Glomerular visceral epithelial cell (primary cell): Measurements from ENCODE around the gene PRAMEF1.
"Not testable (repeated sequence)": the region's sequence is repeated elsewhere in the genome, so short reads cannot be mapped to it uniquely, and the experiment has no call there.

Experiments used
- DNase-seq: peaks from one replicate; pipeline ENCODE4 v3.0.0-alpha.2; 2016; ENCODE audit errors: extremely low spot score

PRAMEF1 gene

GRCh38 chr1:12791097-12791496, at the start of gene PRAMEF1:
Gene PRAMEF1, plus strand, starts transcription at chr1:12791397. Its CDS starts 1,831 bp downstream, at chr1:12793228.
- DNase-seq: not testable (repeated sequence)

- DNase-seq: no peak
Measured at GRCh38 chr1:12741946-12742345, 49.3 kb upstream of the PRAMEF1 start.

GRCh38 chr1:12745126-12745991, 45.8 kb upstream of the PRAMEF1 start:
- no peak for DNase-seq

GRCh38 chr1:12745992-12746323, 45.2 kb upstream of the PRAMEF1 start, which contains the start of gene CFAP107:
Gene CFAP107, plus strand, starts transcription at chr1:12746200. Its CDS starts 231 bp downstream, at chr1:12746431.
- no peak for DNase-seq

DNA sequence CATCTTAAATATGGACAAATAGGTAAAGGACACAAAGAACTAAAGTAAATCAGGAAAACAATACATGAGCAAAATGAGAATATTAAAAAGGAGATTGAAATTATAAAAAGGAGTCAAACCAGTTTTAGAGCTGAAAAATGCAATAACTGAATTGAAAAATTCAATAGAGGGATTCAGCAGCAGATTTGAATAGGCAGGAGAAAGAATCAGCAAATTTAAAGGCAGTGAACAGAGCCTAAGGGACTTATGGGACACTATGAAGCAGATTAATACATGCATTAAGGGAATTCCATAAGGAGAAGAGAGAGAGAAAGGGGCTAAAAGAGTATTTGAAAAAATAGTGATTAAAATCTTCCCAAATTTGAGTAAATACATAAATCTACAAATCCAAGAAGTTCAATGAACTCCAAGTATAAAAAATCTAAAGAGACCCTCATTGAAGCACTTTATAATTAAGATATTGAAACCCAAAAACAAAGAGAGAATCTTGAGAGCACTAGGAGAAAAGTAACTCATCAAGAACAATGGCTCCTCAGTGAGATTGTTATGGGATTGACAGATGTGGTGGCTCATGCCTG, 42.3 kb upstream of the PRAMEF1 start:
- no peak for DNase-seq

GRCh38 chr1:12754738-12755137, 36.5 kb upstream of the PRAMEF1 start:
- no peak for DNase-seq

GRCh38 chr1:12756273-12756672, 34.9 kb upstream of the PRAMEF1 start:
- no peak for DNase-seq

DNA sequence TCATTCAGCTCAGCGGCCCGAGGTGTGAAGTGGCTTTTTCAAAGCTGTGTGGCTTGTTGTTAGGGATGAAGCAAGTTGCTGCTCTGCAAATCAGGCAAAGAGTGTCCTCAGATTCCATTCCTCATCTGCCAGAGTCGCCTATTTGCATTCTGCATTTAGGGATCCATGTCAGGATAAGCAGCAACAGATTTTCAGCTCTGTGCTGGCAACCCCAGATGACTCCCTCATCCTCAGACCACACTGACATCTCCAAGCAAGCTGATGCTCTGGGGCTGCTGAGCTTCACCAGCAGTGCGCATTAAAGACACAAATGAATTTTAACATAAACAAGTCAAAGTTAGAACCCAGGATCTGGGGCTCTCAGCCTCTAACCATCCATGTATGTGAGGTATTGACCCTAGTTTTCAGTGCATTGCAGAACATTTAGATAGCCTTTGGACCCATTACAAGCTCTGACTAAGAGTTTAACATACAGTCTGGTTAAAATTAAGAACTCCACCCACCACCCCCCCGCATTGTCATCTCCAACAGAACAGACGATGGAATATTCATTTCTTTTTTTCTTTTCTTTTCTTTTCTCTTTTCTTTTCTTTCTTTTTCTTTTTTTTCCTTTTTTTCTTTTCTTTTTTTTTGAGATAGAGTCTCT, 34.3 kb upstream of the PRAMEF1 start:
- DNase-seq: no peak

- DNase-seq: no peak
Measured at GRCh38 chr1:12757836-12758235, 33.4 kb upstream of the PRAMEF1 start.

DNA sequence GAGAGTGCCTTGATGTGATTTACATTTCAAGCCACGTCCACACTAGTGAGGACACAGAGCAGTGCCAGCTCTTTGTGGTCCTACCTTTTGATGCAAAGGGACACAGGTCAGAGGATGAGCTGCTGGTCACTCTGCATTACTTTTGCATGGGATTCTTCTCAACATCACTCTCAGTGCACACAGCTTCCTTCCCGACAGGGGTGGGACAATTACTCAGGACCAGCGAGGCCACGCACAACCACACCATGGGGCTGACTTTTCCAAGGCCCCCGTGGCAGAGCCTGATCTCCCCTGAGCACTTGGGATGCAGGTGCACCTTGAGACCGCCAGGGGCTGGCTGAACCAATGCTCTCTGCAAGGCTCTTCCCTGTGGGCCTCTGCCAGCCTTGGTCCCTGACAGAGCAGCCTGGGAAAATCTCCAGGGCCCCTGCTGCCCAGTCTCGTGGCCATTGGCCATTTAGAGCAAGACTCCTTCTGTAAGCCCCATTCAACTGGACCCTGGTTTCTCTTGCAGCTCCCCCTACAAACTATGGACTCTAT, 30.9 kb upstream of the PRAMEF1 start:
- no peak for DNase-seq

DNA sequence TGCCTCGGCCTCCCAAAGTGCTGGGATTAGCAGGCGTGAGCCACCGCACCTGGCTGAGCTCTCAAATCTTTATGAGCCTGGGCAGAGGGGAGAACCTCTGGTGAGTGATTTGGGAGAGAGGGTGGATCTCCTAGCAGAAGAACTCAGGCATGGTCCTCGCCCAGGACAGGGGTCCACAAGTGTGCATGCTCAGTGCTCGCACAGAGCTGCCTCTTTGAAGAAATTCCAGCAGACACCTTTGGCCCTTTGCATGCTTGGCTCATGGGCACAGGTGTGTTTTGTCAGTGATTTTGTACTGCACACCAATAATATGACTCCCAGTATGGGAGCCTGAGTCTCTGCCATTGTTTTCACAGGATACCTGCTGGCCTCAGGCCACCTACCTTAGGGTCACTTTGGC, 29.4 kb upstream of the PRAMEF1 start:
- no peak for DNase-seq

DNA sequence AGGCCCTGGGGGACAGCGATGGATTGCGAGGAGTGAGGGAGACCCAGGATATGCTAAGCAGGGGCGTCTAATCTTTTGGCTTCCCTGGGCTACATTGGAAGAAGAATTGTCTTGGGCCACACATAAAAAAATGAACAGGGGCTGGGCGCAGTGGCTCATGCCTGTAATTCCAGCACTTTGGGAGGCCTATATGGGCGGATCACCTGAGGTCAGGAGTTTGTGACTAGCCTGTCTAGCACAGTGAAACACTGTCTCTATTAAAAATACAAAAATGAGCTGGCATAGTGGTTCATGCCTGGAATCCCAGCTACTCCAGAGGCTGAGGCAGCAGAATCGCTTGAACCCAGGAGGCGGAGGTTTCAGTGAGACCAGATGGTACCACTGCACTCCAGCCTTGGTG, 28.4 kb upstream of the PRAMEF1 start:
- no peak for DNase-seq

- no peak for DNase-seq
Measured at GRCh38 chr1:12763479-12763878, 27.7 kb upstream of the PRAMEF1 start.

GRCh38 chr1:12764016-12764415, 27.2 kb upstream of the PRAMEF1 start:
- DNase-seq: no peak

DNA sequence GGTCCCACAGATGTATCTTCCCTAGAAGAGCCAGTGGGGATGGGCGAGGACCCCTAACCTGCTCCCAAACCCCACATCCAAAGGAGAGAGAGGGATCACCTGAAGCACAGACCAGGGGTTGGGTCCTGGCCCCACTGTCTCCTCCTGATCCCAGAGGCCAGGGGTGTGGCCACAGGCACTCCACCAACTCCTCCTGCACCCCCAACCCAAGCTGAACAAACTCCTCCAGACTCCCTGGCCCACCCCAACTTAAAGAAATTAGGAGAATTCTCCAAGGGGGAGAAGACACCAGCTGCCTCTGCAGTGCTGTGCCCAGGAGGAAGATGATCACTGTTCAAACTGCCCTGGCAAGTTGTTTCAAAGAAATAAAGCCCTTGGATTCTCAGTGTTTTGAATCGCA, 22.2 kb upstream of the PRAMEF1 start:
- DNase-seq: no peak

DNA sequence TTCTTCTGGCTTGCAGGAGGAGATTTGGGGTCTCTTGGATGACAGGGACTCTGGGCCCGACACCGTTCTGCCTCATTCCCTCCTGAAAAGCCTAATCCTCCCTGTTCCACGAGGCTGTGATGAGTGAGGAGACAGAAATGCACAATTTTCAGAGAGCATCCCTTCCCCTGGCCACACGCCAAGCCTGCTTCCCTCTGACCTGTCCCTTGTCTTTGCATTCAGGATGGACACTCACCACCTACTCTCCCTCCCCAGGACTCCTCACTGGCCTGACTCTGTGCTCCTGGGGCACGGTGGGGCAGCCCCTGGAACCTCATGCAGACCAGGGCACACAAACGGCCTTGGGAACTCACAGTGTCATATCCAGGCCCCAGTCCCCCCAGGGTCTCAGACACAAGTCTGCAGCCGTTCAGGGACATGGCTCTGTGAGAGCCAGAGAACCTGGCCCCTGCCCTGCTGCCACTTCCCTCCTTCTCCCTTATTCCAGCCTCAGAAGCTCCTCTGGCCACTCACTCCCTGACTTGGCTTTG, 21.2 kb upstream of the PRAMEF1 start:
- no peak for DNase-seq

DNA sequence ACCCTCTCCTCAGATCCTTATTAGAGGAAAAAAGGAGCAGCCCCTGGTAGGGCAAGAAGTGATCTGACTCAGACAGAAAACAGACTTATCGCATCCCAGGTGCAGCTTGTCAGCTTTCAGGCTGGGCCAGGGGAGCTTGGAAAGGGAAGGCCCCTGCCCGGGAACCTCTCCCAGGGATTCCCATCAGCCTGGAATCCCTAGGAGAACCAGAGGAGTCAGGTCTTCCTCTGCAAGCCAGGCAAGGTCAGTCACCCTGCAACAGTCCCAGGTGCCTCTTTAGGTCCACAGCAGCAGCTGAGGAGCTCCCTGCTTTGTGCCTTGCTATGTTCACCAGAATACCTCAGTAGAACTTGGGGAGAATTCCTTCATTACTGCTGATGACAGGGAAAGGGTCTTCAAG, 20.6 kb upstream of the PRAMEF1 start:
- no peak for DNase-seq

DNA sequence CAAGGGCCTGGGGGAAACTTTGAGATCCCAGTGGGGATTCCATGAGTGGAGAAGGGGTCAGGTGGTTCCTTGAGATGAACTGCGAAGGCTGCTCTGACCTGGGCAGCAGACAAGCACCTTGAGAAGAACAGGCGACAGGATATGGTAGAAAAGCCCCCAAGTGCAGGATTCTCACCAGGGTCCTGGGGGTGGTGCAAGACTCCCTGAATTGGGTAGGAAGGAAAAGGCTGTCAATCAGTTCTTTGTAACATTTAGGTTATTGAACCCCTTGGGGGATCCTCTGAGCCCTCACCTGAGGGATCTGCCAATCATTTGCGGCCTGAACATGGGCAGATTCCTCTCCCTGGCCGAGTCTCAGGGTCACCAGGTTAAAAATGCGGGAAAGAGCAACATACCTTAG, 20.0 kb upstream of the PRAMEF1 start:
- no peak for DNase-seq

DNA sequence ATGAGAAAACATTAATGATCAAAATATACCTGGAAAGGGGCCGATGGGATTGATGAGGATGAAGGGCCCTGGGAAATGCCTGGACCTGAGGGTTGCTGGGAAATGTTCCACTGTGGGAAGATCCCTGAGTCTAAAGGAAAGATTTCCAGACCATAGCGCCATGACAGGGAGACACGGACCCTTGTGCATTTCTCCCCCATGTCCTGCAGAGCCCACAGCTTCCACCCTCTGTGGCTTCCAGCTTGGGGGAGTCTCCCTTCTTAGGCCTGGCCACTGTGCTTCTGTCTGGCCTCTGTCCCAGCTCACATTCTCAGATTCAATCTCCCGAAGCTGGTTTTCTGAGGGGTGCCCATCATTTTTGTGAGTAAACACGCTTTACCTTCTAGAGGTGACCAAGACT, 18.7 kb upstream of the PRAMEF1 start:
- DNase-seq: no peak

DNA sequence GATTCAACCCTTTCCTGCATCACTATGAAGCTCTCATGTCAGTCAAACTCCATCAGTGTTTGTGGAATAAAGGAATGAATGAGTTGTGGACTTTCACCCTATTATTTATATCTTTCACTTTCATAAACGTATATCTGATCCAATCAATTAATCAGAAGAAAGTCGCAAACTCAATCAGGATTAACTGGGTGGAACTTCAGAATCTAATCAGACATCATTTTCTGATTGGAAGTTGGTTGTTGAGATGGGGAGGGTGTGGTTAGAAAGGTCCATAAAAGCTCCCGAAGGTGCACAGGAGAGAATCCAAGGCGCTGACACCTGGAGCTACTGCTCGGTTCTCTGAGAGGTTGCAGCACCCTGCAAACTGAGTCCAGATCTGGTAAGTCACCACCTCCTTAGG, 17.8 kb upstream of the PRAMEF1 start, which contains the start of gene PRAMEF12:
Gene PRAMEF12, plus strand, starts transcription at position 301 of the 400 bp plus-strand sequence. CDS start 1,130 bp downstream, outside the sequence.
- DNase-seq: no peak

GRCh38 chr1:12774801-12775345, 16.3 kb upstream of the PRAMEF1 start:
- DNase-seq: no peak

DNA sequence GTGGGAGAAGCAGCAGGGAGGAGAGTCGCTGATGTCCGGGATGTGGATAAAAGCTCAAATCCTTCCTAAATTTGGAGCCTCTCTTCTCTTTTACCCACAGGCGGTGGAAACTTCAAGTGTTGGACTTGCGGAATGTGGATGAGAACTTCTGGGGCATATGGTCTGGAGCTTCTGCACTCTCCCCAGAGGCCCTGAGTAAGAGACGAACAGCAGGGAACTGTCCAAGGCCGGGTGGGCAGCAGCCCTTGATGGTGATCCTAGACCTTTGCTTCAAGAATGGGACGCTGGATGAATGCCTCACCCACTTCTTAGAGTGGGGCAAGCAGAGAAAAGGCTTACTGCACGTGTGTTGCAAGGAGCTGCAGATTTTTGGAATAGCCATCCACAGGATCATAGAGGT, 15.8 kb upstream of the PRAMEF1 start:
- DNase-seq: no peak
